ENCODE data around the gene OPN5.

The OPN5 gene, protein sequence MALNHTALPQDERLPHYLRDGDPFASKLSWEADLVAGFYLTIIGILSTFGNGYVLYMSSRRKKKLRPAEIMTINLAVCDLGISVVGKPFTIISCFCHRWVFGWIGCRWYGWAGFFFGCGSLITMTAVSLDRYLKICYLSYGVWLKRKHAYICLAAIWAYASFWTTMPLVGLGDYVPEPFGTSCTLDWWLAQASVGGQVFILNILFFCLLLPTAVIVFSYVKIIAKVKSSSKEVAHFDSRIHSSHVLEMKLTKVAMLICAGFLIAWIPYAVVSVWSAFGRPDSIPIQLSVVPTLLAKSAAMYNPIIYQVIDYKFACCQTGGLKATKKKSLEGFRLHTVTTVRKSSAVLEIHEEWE

DNA sequence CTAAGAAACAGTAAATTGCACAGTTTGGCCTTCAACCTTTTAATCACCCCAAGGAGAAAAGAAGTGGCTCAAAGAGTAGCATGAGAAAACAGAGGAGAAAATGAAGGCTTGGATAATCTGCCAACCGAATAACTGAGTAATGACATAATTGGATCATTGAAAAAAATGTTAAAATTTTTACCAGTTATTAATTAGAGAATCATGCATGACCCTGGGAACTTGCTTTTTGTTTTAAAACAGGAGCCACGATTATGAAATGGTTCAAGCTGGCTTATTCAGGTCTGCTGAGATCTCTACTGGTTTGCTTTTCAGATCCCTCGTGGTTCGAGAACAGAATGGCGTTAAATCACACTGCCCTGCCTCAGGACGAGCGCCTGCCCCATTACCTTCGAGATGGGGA, at the start of gene OPN5:
Gene OPN5, plus strand, starts transcription at position 301 of the 400 bp plus-strand sequence. Its CDS starts 35 bp downstream, at position 336.
- no peak within 1 kb of the TSS for H3K4me3 ChIP-seq (replicated peaks in 1 of 2; ENCODE audit: low read depth in 2 of 2, low read length in 2 of 2)
- TF ChIP-seq, protein P1, sequence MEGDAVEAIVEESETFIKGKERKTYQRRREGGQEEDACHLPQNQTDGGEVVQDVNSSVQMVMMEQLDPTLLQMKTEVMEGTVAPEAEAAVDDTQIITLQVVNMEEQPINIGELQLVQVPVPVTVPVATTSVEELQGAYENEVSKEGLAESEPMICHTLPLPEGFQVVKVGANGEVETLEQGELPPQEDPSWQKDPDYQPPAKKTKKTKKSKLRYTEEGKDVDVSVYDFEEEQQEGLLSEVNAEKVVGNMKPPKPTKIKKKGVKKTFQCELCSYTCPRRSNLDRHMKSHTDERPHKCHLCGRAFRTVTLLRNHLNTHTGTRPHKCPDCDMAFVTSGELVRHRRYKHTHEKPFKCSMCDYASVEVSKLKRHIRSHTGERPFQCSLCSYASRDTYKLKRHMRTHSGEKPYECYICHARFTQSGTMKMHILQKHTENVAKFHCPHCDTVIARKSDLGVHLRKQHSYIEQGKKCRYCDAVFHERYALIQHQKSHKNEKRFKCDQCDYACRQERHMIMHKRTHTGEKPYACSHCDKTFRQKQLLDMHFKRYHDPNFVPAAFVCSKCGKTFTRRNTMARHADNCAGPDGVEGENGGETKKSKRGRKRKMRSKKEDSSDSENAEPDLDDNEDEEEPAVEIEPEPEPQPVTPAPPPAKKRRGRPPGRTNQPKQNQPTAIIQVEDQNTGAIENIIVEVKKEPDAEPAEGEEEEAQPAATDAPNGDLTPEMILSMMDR (IDR thresholded peaks at IDR 0.05; ENCODE audit: low read depth, low read length), result no peak
- DNase-seq (ENCODE audit: low read depth in 2 of 2), result no peak

GRCh38 chr6:47733879-47734558, 47.8 kb upstream of the OPN5 start:
- TF ChIP-seq, protein P1 (IDR thresholded peaks at IDR 0.05; ENCODE audit: low read depth, low read length), result peak; percentile 17
- DNase-seq (ENCODE audit: low read depth in 2 of 2), result peak in 1 of 2 donors; percentile 37
- no peak overlapping the region for H3K4me3 ChIP-seq (replicated peaks in 1 of 2; ENCODE audit: low read depth in 2 of 2, low read length in 2 of 2)

DNA sequence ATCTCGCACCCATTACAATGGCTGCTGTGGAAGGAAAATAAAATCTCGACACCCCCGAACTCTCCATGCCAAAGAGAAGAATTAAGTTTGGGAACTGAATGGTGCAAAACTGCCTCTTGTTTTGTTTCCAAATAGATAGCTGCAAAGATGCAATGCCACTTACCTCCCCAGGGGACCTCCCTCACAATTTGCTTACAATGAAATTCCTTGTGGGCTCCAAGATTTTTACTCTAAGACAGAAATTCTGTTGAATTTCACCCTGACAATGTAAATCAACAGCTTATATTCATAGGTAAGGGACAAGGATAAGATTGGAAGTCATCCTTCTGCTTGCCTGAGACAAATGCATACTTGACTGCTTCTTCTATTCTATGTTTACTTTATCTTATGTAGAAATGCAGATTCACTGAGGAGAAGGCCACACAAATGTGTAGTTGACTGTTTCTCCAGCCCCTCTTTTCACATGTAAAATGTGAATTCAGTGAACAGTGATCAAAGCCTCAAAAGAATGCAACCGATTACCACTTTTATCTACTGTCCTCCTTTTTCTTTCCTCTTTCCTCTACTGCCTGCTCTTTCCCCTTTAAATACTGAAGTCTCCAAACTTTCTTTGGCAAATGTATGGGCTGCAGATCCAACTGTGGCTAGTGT, 46.9 kb upstream of the OPN5 start:
- TF ChIP-seq, protein P1 (IDR thresholded peaks at IDR 0.05; ENCODE audit: low read depth, low read length), result no peak
- no peak overlapping the region for H3K4me3 ChIP-seq (replicated peaks in 1 of 2; ENCODE audit: low read depth in 2 of 2, low read length in 2 of 2)

GRCh38 chr6:47736083-47736700, 45.6 kb upstream of the OPN5 start:
- no peak overlapping the region for H3K4me3 ChIP-seq (replicated peaks in 1 of 2; ENCODE audit: low read depth in 2 of 2, low read length in 2 of 2)
- TF ChIP-seq, protein P1 (IDR thresholded peaks at IDR 0.05; ENCODE audit: low read depth, low read length), result no peak
- DNase-seq (ENCODE audit: low read depth in 2 of 2), result peak in 1 of 2 donors; percentile 49

More for the DNA sequence above, 46.9 kb upstream of the OPN5 start:
- DNase-seq (ENCODE audit: low read depth in 2 of 2), result no peak

DNA sequence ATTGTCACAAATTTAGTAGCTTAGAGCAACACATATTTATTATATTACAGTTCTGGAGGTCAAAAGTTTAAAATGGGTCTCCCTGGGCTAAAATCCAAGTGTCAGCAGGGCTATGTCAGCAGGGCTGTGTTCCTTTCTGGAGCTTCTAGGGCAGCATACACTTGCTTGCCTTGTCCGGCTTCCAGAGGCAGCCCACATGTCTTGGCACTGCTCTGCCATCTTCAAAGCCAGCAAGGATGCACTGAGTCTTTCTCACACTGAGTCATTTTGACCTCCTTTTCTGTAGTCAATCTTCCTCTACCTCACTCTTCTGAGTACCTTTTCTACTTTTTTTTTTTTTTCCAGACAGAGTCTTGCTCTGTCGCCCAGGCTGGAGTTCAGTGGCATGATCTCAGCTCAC, 44.4 kb upstream of the OPN5 start:
- peak in 1 of 2 donors; percentile 39 for DNase-seq (ENCODE audit: low read depth in 2 of 2)
- TF ChIP-seq, protein P1 (IDR thresholded peaks at IDR 0.05; ENCODE audit: low read depth, low read length), result no peak
- no peak overlapping the region for H3K4me3 ChIP-seq (replicated peaks in 1 of 2; ENCODE audit: low read depth in 2 of 2, low read length in 2 of 2)

- no peak overlapping the region for H3K4me3 ChIP-seq (replicated peaks in 1 of 2; ENCODE audit: low read depth in 2 of 2, low read length in 2 of 2)
- DNase-seq (ENCODE audit: low read depth in 2 of 2), result no peak
- TF ChIP-seq, protein P1 (IDR thresholded peaks at IDR 0.05; ENCODE audit: low read depth, low read length), result no peak
Observed at GRCh38 chr6:47740714-47741113, 41.1 kb upstream of the OPN5 start.

Measured in cardiac fibroblast (primary cell).